Posterior vena cava (tissue), 2 donors: Measurements from ENCODE around the gene PHETA2. TPM values are rescaled to one million over a fixed set of nuclear protein-coding genes. Genes with fewer than 3 reads are reported as not detected.
"Not testable (repeated sequence)": the region's sequence is repeated elsewhere in the genome, so short reads cannot be mapped to it uniquely, and the experiment has no call there.

Source experiments
- DNase-seq: peaks from one replicate; pipeline ENCODE4 v3.0.0-alpha.2; 2020; ENCODE audit warnings: low spot score
- intact Hi-C, 2 donors: fragments of 100-400 bp; cut with DNase I; formaldehyde crosslinking; loops; one replicate each; pipeline versions ENCODE4 v1.14.1 to v1.14.2; 2022 to 2023
- total RNA-seq, 2 donors: library from RNA; stranded (reverse); fragmentation: NEBNext Ultra II Directional; extraction: Animal tissue kit (Norgen Biotek cat#: 25700); gene quantifications; one replicate each; pipeline ENCODE4 v1.2.1, GENCODE V29; 2021
- donor health status: DM: yes; HTN: yes; CAD: no.
- donor health status: DM: yes; HTN: yes; CAD: no.

The PHETA2 gene
- total RNA-seq, 2 donors from 2014 or later, result 15.2 to 17.3 TPM

GRCh38 chr22:42086051-42086450 is 12.0 kb downstream of the PHETA2 start:
- intact Hi-C loops, result no loop called here
- DNase-seq, result no peak

DNA sequence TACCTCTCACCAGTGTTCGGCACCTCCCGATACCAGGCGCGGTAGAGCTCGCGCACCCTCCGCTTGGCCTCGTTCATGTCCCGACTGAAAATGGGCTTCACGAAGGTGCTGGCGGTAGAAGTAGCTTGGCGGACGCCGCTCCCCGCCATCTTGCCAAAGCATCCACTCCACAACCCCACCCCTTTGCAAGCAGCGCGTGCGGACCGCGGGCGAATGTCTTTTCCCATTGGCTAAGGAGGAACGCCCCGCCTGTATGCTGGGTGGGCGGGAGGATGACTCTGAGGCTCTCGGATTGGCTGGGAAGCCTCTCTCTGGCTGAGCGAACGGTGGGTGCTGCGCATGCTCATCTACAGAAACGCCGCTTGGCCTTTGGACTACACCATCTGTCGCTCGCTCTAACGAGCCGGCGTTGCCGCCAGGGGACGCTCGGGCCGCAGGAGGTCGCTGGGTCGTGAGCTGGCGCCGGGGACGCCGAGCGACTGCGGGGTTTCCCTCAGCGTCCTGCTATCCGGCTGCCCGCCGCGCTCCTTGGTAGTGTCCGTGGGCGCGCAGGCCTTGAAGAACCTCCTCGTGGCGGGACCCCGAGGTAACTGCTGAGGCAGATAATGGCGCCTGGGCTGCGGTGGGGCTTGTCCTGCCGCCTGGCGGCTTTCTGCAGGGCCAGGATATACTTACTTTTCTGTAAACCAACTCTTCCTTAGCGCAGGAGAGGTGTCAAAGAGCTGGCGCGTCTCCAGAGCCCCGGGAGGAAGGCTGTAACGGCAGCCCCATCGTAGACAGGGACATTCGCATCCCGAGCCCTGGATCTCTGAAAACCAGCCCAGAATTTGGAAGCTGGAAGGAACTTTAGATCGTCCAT is 16.8 kb downstream of the PHETA2 start, which contains the start of gene NDUFA6:
NDUFA6 (minus strand) TSS at position 177 of the 859 bp plus-strand sequence; CDS start at position 149, 28 bp downstream.
- intact Hi-C loops, result loop anchor here in 1 of 2 donors (5.0 kb wide), 1 partner anchor 351 kb away; no protein-coding TSS in a partner anchor
- DNase-seq, result peak; percentile 100

DNA sequence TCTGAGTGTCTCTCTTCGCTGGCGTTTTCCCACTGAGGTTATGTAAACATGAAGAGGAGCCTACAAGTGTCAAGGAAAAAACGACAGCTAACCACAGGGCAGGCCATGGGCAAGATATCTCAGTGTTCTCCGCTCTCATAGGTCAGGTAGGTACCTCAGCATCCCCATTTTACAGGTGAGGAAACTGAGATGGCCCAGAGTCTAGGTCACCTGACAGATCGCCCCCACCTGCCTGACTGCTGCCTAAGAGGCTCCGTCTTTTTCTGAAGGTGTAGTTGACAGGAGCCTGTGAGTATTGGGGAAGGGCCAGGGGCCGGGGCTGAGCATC is 17.4 kb downstream of the PHETA2 start:
- intact Hi-C loops, result loop anchor here in 1 of 2 donors (5.0 kb wide), 1 partner anchor 351 kb away; no protein-coding TSS in a partner anchor
- DNase-seq, result no peak

GRCh38 chr22:42101199-42101598 is 27.2 kb downstream of the PHETA2 start:
- DNase-seq, result no peak
- intact Hi-C loops, result no loop called here

DNA sequence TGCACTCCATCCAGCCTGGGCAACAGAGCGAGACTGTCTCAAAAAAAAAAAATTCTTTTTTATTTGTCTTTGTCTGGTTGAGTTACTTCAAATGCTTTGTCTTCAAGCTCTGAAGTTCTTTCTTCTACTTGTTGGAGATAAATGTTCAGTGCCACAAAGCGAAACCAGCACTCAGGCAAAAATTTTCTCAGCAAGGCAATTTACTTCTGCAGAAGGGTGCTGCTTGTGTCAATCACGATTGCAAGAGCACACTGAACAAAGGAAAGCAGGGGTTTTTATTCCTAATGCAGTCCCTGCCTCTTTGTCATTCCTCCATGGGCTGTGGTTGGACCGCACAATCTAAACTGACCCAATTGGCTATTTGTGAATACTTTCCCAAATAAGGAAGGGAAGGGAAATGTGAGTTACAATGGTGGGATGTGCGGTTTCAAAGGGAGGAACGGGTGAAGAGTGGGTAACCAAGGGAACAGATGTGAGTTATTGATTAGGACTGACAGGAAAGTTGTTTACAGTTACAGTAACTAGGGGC is 30.3 kb downstream of the PHETA2 start:
- intact Hi-C loops, DNase-seq: not testable (repeated sequence)

DNA sequence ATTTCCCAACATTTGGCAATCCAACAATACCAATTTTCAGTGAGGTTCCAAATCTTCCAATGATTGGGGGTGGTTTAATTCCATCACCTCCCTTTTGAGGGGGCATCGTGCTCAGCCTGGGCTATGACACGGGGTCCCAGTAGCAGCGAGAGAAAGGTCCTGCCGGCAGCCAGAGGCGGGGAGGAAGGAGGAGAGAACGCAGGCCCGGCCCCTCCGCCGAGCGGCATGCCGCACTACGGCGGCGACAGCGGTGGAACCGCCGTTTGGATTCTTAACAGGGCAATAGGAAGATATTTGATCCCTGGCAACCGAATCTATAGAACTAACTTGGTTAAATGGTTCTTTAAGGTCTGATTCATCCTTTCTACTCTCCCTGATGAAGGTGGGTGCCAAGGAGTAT is 34.8 kb downstream of the PHETA2 start:
- intact Hi-C loops, result no loop called here
- DNase-seq, result no peak

- DNase-seq, result no peak
- intact Hi-C loops, result no loop called here
Observed at GRCh38 chr22:42111798-42112197, 37.8 kb downstream of the PHETA2 start.

GRCh38 chr22:42112793-42113192 is 38.7 kb downstream of the PHETA2 start:
- DNase-seq, intact Hi-C loops: not testable (repeated sequence)

DNA sequence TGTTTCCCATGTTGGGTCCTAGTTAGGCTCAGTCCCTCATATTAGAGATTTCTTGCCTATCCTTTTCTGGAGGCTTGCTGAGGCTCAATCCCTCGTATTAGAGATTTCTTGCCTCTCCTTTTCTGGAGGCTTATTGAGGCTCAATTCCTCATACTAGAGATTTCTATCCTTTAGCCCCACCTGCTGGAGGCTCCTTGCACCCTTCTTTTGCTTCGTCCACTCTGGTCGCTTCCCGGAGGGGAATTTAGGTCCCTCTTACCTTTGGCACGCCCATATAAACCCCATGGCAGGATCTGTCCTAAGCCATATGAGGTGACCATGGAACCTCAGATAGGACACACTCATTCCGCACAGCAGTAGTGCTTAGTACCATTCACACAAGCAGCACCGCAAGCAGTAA is 40.7 kb downstream of the PHETA2 start:
- no peak for DNase-seq
- intact Hi-C loops, result no loop called here

GRCh38 chr22:42115420-42115830 is 41.4 kb downstream of the PHETA2 start:
- intact Hi-C loops, DNase-seq: not testable (repeated sequence)

GRCh38 chr22:42116848-42117424 is 42.9 kb downstream of the PHETA2 start:
- intact Hi-C loops, result no loop called here
- DNase-seq, result no peak

GRCh38 chr22:42120231-42121021 is 46.4 kb downstream of the PHETA2 start:
- DNase-seq, intact Hi-C loops: not testable (repeated sequence)

GRCh38 chr22:42123529-42123928 is 49.5 kb downstream of the PHETA2 start:
- DNase-seq, intact Hi-C loops: not testable (repeated sequence)

DNA sequence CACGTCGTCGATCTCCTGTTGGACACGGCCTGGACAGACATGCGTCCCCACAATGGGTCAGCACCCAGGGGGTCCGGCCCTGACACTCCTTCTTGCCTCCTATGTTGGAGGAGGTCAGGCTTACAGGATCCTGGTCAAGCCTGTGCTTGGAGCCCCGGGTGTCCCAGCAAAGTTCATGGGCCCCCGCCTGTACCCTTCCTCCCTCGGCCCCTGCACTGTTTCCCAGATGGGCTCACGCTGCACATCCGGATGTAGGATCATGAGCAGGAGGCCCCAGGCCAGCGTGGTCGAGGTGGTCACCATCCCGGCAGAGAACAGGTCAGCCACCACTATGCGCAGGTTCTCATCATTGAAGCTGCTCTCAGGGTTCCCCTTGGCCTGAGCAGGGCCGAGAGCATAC is 53.6 kb downstream of the PHETA2 start:
- peak; percentile 68 for DNase-seq
- intact Hi-C loops, result no loop called here

DNA sequence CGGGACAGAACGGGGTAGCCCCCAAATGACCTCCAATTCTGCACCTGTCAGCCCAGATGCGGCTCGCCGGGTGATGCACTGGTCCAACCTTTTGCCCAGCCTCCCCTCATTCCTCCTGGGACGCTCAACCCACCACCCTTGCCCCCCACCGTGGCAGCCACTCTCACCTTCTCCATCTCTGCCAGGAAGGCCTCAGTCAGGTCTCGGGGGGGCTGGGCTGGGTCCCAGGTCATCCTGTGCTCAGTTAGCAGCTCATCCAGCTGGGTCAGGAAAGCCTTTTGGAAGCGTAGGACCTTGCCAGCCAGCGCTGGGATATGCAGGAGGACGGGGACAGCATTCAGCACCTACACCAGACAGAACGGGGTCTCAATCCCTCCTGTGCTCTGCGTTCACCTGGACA is 54.0 kb downstream of the PHETA2 start:
- intact Hi-C loops, result not testable (repeated sequence)

More for the DNA sequence above, 54.0 kb downstream of the PHETA2 start:
- DNase-seq, result peak; percentile 50

Other genes starting within 250 kb of the PHETA2 start
- 10 to 100 TPM; 48.3 to 52.0 TPM for gene SREBF2, start 241.1 kb upstream of the PHETA2 start, total RNA-seq
- gene SHISA8, start 159.2 kb upstream of the PHETA2 start, total RNA-seq, result not detected
- under 1 TPM; 0.28 to 0.33 TPM for gene TNFRSF13C, start 147.4 kb upstream of the PHETA2 start, total RNA-seq
- not detected for gene CENPM, start 127.1 kb upstream of the PHETA2 start, total RNA-seq
- under 1 TPM; 0.14 to 0.23 TPM for gene SEPTIN3, start 104.8 kb upstream of the PHETA2 start, total RNA-seq
- gene WBP2NL, start 75.5 kb upstream of the PHETA2 start, total RNA-seq, result 1 to 10 TPM; 1.1 to 1.2 TPM
- gene NAGA, start 3.4 kb upstream of the PHETA2 start, total RNA-seq, result 10 to 100 TPM; 18.4 to 29.7 TPM
- gene SMDT1, start 5.5 kb downstream of the PHETA2 start, total RNA-seq, result 10 to 100 TPM; 63.9 to 67.2 TPM
- 10 to 100 TPM; 48.1 to 52.1 TPM for gene NDUFA6, start 16.5 kb downstream of the PHETA2 start, total RNA-seq
- under 1 TPM; 0.37 to 0.48 TPM for gene CYP2D6, start 56.6 kb downstream of the PHETA2 start, total RNA-seq
- 10 to 100 TPM; 26.9 to 27.2 TPM for gene TCF20, start 196.4 kb downstream of the PHETA2 start, total RNA-seq